GM12874 (cell line): Measurements from ENCODE around the gene AGT.

Source experiments
- TF ChIP-seq, protein P1 (sequence below): IDR thresholded peaks from 2 replicates; pipeline ENCODE4 v1.5.1; 2011; ENCODE audit warnings: low read depth, mild to moderate bottlenecking, control low read depth, low read length, moderate library complexity; ENCODE audit not compliant: insufficient read depth

The AGT gene

DNA sequence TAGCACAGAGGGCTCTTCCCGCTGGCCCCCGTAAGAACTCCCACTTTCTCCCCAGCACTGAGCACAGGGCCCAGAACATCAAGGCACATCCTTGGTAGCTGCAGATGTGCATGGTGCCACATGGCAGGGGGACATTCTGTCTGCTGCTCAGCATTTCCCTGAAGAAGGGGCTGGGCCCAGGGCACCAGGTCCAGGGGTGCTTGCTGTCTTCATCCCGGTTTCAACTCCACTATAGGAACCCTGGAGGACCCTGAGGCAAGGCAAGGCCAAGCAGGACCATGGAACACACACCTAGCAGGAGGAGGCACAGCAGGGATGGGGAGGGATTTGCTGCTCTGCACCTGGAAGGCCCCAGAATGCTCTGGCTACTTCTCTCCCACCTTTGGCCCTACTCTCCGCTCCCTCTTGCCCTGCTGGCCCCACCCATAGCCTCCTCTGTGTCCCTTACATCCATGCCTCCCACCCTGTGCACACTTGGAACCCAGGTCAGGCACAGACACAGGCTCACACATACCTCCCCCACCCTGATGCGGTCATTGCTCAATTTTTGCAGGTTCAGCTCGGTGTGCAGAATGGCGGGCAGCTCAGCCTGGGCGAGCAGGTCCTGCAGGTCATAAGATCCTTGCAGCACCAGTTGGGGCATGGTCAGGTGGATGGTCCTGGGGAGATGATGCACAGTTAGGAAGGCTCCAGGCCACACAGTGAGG lies 10.1 kb downstream of the AGT start:
- TF ChIP-seq, protein P1, sequence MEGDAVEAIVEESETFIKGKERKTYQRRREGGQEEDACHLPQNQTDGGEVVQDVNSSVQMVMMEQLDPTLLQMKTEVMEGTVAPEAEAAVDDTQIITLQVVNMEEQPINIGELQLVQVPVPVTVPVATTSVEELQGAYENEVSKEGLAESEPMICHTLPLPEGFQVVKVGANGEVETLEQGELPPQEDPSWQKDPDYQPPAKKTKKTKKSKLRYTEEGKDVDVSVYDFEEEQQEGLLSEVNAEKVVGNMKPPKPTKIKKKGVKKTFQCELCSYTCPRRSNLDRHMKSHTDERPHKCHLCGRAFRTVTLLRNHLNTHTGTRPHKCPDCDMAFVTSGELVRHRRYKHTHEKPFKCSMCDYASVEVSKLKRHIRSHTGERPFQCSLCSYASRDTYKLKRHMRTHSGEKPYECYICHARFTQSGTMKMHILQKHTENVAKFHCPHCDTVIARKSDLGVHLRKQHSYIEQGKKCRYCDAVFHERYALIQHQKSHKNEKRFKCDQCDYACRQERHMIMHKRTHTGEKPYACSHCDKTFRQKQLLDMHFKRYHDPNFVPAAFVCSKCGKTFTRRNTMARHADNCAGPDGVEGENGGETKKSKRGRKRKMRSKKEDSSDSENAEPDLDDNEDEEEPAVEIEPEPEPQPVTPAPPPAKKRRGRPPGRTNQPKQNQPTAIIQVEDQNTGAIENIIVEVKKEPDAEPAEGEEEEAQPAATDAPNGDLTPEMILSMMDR, result no peak

DNA sequence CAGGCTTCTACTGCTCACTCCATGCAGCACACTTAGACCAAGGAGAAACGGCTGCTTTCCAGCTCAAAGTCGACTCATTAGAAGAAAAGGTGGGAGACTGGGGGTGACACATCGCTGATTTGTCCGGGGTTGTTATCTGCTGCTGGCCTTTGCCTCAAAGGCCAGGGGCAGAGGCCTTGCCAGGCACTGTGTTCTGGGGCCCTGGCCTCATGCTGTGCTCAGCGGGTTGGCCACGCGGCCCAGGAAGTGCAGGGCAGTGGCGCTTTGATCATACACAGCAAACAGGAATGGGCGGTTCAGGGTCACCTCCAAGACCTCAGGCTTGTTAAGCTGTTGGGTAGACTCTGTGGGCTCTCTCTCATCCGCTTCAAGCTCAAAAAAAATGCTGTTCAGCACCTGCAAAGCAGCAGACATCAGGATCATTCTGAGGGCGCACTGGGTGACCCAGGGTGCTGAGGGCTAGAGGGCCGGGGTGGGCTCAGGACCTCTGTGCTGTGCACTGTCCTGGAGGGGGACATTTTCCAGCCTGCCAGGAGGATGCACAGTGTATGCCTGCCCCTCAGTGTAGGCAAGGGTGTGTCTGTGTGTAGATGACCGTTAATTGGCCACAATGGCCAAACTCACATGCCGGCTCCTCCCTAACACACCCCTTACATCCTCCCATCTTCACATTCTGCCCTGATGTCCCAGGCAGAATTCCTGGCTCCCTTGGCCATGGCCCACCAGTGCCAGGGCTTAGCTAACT lies 10.8 kb downstream of the AGT start:
- TF ChIP-seq, protein P1, result no peak

DNA sequence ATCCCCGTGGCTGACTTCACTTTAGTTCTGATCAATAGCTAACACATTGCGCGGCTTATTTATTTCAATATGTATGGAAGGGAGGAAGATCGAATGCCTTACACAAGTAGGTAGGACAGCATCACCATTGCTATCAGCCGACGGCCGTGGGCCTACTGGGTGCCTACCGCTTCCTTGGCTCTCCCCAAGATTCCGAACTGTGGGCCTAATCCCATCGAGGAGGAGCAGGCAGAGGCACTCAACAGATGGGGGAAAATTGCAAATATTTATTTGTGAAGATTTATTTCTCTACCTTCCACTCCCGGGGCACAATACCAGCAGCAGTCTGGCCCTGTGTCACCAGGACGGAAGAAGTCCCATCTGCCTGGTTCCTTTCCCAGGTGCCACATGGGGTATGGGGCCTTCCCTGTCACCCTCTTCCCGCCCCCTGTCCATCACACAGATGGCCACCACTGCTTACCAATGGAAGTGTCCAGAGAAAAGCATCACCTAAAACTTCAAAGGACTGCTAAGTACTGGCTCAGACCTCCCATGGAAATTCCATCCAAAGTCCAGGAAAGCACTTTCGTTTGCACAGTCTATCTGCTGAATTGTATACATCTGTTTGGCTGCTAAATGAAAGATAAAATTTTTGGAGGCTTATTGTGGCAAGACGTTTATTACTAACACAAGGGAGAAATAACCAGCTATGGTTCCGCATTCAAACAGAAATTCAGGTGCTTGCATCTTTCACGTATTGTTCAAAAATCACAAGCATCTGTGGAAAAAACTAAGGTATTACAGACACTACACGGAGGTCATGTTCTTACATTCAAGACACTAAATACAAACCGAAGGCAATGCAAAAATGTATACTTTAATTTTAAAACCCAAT lies 11.8 kb downstream of the AGT start:
- TF ChIP-seq, protein P1, result no peak

DNA sequence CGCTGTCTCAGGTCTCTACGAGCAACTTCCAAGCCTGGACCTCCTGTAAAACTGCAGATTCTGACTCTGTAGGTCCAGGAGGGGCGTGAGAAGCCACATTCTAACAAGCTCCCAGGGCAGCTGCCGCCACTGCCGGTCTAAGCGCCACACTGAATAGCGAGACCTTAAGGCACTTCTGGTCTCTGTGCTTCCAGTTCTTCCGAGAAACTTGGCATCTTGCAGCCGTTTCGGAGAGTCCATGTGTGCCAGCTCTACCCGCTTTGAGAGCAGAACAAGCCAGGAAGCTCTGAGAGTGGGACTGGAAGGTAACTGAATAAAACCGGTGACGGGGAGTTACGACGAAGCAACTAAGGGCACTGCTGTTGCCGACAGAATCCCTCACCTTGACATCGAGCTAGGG lies 12.5 kb downstream of the AGT start:
- TF ChIP-seq, protein P1, result no peak

DNA sequence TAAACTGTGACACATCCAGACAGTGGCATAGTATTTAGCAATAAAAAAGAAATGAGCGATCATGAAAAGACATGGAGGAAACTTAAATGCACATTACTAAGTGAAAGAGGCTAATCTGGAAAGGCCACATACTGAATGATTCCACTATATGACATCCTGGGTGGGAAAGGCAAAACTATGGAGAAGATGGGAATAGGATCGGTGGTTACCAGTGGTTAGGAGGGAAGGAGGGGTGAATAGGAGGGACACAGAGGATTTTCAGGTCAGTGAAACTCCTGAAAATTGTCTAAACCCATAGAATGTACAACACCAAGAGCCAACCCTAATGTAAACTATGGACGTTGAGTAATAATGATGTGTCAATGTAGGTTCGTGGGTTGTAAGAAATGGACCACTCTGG lies 13.8 kb downstream of the AGT start:
- TF ChIP-seq, protein P1, result no peak

DNA sequence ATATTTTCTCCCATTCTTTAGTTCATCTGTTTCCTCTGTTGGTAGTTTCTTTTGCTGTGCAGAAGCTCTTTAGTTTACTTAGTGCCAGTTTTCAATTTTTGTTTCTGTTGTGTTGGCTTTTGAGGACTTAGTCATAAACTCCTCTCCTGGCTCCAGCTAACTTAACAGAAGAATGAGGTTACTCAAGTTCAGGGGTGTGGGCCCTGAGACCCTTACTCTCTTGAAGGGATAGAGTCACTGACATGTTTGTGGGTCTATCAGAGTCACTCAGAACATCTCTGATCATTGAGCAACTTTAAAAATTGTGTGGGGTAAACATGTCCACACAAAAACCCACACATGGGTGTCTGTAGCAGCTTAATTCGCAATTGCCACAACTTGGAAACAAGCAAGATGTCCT lies 14.2 kb downstream of the AGT start:
- TF ChIP-seq, protein P1, result no peak

DNA sequence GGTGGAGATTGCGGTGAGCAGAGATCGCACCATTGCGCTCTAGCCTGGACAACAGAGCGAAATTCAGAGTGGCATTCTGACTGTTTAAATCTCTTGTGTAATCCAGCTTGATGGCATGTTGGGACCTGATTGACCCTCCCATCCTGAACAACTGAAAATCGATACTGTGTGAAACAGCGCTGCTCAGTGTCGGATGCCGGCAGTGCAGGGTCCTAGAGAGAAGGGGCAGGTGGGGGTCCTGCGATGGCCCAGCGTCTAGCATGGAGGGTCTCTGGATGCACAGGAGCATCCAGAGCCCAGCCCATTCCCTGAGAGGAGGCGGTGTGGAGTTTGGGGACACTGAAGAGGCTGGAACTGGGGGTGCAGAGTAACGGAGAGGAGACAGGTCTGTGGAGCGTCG lies 15.8 kb downstream of the AGT start:
- TF ChIP-seq, protein P1, result no peak
